HG03469 (cell line): ENCODE results near the gene TAF7L.

Experiments
- ATAC-seq: cut with Tn5 transposase; IDR thresholded peaks from one replicate; pipeline ENCODE4 v1.9.1; 2021; ENCODE audit warnings: mild to moderate bottlenecking, moderate library complexity, moderate number of reproducible peaks; ENCODE audit not compliant: unreplicated experiment

Gene TAF7L

DNA sequence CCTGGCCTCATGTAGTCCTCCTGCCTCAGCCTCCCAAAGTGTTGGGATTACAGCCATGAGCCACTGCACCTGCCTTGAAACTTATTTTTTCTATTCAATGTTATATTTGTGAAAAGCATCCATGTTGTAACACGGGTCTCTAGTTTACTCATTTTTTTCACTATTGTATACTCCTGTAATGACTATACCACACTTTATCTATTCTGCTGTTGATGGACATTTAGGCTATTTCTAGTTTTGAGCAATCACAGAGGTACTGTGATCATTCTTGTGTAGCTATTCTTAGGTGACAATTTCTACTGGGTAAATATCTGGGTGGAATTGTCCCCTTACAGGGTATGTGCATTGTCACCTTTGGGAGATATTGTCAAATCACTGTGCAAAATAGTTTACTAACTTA lies 67.9 kb downstream of the TAF7L start:
- ATAC-seq = no peak

DNA sequence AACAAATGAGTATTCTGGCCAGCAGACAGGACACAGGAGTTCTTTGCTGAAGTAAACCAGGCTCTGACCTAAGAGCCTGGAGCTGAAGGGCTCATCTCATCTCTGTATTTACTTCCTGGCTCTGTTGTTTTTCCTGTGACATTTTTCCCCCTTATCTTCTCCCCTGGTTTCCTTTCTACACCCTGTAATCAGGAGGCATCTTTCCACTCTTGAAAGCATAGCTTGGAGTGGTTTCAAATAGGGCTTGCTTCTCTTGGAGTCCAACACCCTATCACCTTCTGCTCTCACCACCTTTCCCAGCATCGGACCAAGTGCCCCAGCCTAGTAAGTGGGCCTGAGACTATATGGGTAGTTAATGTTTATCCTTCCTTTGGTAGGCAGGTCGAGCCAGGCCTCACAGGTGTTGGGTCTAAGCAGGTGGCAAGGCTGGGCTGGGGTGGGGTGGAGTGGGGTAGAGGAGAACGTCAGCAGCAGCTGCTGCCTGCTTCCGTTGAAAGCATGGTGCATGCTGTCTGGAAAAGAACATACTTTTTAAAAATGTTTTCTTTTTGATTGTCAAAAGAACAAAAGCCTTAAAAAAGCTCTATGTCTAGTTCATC lies 70.4 kb downstream of the TAF7L start:
- ATAC-seq = no peak

DNA sequence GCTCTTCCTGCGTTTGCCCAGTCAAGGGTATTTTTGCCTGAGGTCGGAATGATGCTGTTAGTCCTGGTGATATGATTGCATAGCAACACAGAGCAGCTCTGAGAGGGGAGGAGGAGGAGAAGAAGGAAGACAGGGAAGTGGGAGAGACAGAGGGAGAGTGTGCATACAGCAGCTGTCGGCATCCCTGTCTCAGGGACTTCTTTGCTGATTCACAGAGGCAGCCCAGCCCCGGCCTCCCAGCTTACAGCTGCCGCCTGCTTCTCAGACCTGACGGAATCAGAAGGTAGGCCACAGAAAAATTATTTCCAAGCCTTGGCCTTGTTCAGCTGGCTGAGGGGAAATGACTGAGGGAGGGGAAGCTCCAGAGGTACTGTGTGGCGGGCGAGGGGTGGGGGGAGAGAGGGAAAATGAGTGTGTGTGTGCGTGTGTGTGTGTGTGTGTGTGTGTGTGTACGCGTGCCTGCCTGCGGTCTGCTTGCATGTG lies 71.2 kb downstream of the TAF7L start:
- ATAC-seq = no peak

DNA sequence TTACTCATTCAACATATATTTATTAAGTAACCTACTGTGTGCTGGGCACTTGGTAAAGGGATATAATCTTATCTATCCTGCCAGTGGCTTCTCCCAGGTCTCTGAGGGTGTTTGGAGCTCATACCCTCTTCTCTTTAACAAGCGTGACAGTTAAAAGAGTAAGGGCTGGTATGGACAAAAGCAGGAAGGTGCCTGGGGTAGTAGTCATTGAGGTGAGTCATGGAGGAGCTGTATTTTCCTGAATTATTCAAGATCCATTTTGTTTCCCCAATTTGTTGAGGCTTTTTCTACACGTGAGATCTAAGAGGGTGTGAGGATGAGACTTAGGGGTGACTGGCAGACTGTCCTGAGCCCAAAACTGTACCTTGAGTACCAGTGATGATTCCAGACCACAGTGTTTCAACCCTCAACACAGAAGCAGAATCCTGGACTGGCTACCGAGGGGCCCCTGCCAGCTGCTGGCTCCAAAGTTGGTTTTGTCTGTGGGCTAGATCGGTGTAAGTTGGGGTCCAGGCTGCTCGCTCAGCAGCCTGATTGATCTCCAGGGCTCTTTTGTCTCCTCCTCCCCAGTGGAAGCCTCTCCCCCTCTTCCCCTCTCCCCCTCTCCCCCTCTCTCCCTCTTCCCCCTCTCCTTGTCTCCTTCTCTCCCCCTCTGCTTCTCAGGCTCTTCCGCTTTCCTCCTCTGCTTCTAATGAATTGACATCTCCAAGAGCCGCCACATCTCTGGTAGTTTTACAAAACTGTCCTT lies 71.8 kb downstream of the TAF7L start, which contains the start of gene DRP2:
Gene DRP2, plus strand, starts transcription at position 671 of the 748 bp plus-strand sequence. CDS start 11,862 bp downstream, outside the sequence.
- ATAC-seq = no peak
